Bronchial epithelial cell (primary cell): Measurements from ENCODE around the gene PYGB. TPM values are rescaled to one million over a fixed set of nuclear protein-coding genes. Genes with fewer than 3 reads are reported as not detected.
A peak's percentile ranks its signal among the peaks of the same experiment; 100 is the strongest.
"Not testable (repeated sequence)": the region's sequence is repeated elsewhere in the genome, so short reads cannot be mapped to it uniquely, and the experiment has no call there.

Experiments
- DNase-seq: peaks from one replicate; pipeline ENCODE4 v3.0.0-alpha.2; 2010; ENCODE audit warnings: low read depth
- FAIRE-seq: peaks from 2 replicates; lab custom pipeline; 2011; peaks lifted over from hg19 to GRCh38; lab: Jason Lieb, UNC
- H3K27me3 ChIP-seq: 2 replicates; pipeline ENCODE4 v1.5.1; 2011; ENCODE audit warnings: low read length; ENCODE audit not compliant: control insufficient read depth, insufficient read depth
- H3K36me3 ChIP-seq: 2 replicates; pipeline ENCODE4 v1.5.1; 2011; ENCODE audit warnings: low read length; ENCODE audit not compliant: control insufficient read depth, insufficient read depth
- H3K4me3 ChIP-seq: 2 replicates; pipeline ENCODE4 v1.5.1; 2011; ENCODE audit warnings: mild to moderate bottlenecking, low read depth, low read length, control low read depth
- total RNA-seq: library from RNA; depleted of rRNA; stranded (reverse); fragments of >200 nt; gene quantifications from 2 replicates; pipeline ENCODE4 v1.2.1, GENCODE V29; 2014
- TF ChIP-seq, protein P1 (sequence below): IDR thresholded peaks from 2 replicates; pipeline ENCODE4 v1.5.1; 2011; ENCODE audit warnings: mild to moderate bottlenecking, moderate library complexity, low read length, control low read depth, inconsistent platforms; ENCODE audit not compliant: insufficient read depth, severe bottlenecking

Gene PYGB
- total RNA-seq, 1 donor from 2014 or later, result 213 TPM

GRCh38 chr20:25230166-25230831, 17.6 kb upstream of the PYGB start:
- DNase-seq (no peak), FAIRE-seq (no peak)
- Histone ChIP-seq H3K4me3 (no peak overlapping the region), H3K36me3 (peaks cover 6% of the 10 kb centered on the region), H3K27me3 (no peaks in the 10 kb centered on the region)
- TF ChIP-seq, protein P1, sequence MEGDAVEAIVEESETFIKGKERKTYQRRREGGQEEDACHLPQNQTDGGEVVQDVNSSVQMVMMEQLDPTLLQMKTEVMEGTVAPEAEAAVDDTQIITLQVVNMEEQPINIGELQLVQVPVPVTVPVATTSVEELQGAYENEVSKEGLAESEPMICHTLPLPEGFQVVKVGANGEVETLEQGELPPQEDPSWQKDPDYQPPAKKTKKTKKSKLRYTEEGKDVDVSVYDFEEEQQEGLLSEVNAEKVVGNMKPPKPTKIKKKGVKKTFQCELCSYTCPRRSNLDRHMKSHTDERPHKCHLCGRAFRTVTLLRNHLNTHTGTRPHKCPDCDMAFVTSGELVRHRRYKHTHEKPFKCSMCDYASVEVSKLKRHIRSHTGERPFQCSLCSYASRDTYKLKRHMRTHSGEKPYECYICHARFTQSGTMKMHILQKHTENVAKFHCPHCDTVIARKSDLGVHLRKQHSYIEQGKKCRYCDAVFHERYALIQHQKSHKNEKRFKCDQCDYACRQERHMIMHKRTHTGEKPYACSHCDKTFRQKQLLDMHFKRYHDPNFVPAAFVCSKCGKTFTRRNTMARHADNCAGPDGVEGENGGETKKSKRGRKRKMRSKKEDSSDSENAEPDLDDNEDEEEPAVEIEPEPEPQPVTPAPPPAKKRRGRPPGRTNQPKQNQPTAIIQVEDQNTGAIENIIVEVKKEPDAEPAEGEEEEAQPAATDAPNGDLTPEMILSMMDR, result no peak

DNA sequence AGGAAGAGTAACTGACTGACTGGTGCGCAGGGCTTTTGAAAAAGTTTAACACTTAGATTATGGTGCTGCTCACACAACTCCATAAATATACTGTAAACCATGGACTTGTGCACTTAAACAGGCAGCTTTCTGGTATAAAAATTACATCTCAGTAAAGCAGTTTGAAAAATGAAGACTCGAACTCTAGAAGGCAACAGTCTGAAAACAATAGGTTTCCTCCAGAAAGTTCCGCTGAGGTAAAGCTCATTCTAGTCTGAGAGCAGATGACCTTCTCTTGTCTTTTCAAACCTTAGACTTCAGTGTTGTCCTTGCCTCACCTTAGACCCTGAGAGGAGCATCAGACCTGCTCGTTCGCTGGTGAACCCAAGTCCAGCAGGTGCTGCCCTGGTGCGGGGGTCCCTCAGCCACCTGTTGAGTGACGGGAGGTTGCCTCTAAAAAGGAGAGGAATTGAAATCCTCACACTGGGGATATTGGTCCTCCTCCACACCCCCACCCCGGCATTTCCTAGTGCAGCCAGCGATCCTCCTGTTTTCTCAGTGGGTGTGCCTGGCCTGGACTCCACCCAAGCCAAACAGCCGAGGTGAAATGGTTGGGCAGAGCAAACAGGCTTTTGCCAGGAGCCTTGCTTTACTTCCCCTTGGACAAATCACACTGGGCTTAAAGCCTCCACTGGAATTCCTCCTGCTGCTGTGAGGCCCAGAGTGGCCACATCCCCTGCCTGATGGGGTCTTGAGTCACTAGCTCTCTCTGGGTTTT, 14.7 kb upstream of the PYGB start:
- no peak for FAIRE-seq
- H3K36me3 ChIP-seq, result no peaks in the 10 kb centered on the region

GRCh38 chr20:25234009-25234849, 13.7 kb upstream of the PYGB start:
- H3K27me3 ChIP-seq, FAIRE-seq, DNase-seq, H3K36me3 ChIP-seq, H3K4me3 ChIP-seq: not testable (repeated sequence)

More for the DNA sequence above, 14.7 kb upstream of the PYGB start:
- TF ChIP-seq, protein P1, result no peak
- DNase-seq, result peak; percentile 77
- H3K27me3 ChIP-seq, result no peaks in the 10 kb centered on the region
- peak overlapping the region; percentile 8 for H3K4me3 ChIP-seq

GRCh38 chr20:25236450-25237304, 11.2 kb upstream of the PYGB start:
- H3K27me3 ChIP-seq, result no peaks in the 10 kb centered on the region
- FAIRE-seq, result no peak
- H3K4me3 ChIP-seq, result no peak overlapping the region
- DNase-seq, result no peak
- TF ChIP-seq, protein P1, result no peak
- H3K36me3 ChIP-seq, result no peaks in the 10 kb centered on the region

GRCh38 chr20:25237610-25238318, 10.1 kb upstream of the PYGB start:
- DNase-seq (peak; percentile 100), FAIRE-seq (peak; percentile 99)
- Histone ChIP-seq H3K4me3 (no peak overlapping the region), H3K36me3 (no peaks in the 10 kb centered on the region), H3K27me3 (no peaks in the 10 kb centered on the region)
- TF ChIP-seq, protein P1, result no peak
